IPS DF 6.9 (cell line): ENCODE data around the gene UGT3A2.

ENCODE experiments used
- DNase-seq: peaks from one replicate; pipeline ENCODE4 v3.0.0-alpha.2; 2013; ENCODE audit warnings: low read depth, low spot score
- H3K27ac ChIP-seq: one replicate; pipeline ENCODE4 v1.5.1; 2013; ENCODE audit warnings: low read length, control low read depth
- H3K27me3 ChIP-seq: 2 replicates; pipeline ENCODE4 v1.6.1; 2013; ENCODE audit warnings: mild to moderate bottlenecking, low read length; ENCODE audit not compliant: control insufficient read depth, insufficient read depth
- H3K36me3 ChIP-seq: 2 replicates; pipeline ENCODE4 v1.6.1; 2013; ENCODE audit warnings: low read length; ENCODE audit not compliant: control insufficient read depth, insufficient read depth
- H3K4me1 ChIP-seq: 2 replicates; pipeline ENCODE4 v1.6.1; 2013; ENCODE audit warnings: low read length; ENCODE audit not compliant: control insufficient read depth, insufficient read depth
- H3K4me3 ChIP-seq: 2 replicates; pipeline ENCODE4 v1.5.1; 2013; ENCODE audit warnings: mild to moderate bottlenecking, low read length
- H3K9me3 ChIP-seq: 2 replicates; pipeline ENCODE4 v1.6.1; 2013; ENCODE audit warnings: low read length, inconsistent platforms; ENCODE audit not compliant: control insufficient read depth, insufficient read depth
- WGBS: extraction: QIAGEN DNeasy Blood & Tissue Kit; methylation state at CpG from one replicate; pipeline ENCODE4 v1.1.7; 2013; ENCODE audit warnings: mixed read lengths, missing lambda C conversion rate; ENCODE audit not compliant: insufficient read length, insufficient coverage; 5-methylcytosine and 5-hydroxymethylcytosine counted together

UGT3A2 gene

GRCh38 chr5:36066540-36067210 is at the start of gene UGT3A2:
Gene UGT3A2, minus strand, starts transcription at chr5:36066882. Its CDS starts 93 bp downstream, at chr5:36066789.
- Histone ChIP-seq H3K4me3 (peak within 1 kb of the TSS; percentile 47; the same call in 1 of the 2 replicates), H3K27me3 (no peaks in the 10 kb centered on the region), H3K36me3 (no peaks in the 10 kb centered on the region; the same call in 1 of the 2 replicates), H3K9me3 (no peaks in the 10 kb centered on the region), H3K4me1 (no peaks in the 10 kb centered on the region), H3K27ac (no peak within 1 kb of the TSS)
- DNase-seq, result peak; percentile 71
- WGBS, result no CpG with 5 or more reads among the region's 22 CpGs

GRCh38 chr5:36111238-36111637 is 44.6 kb upstream of the UGT3A2 start:
- WGBS, result no CpG with 5 or more reads among the region's 1 CpG
- H3K27me3 ChIP-seq, result no peaks in the 10 kb centered on the region
- no peak overlapping the region for H3K4me3 ChIP-seq
- no peak overlapping the region for H3K27ac ChIP-seq
- H3K36me3 ChIP-seq, result no peaks in the 10 kb centered on the region
- DNase-seq, result no peak
- H3K9me3 ChIP-seq, result no peaks in the 10 kb centered on the region
- no peaks in the 10 kb centered on the region for H3K4me1 ChIP-seq

GRCh38 chr5:36108758-36109460 is 42.2 kb upstream of the UGT3A2 start:
- H3K27me3 ChIP-seq, result no peaks in the 10 kb centered on the region
- WGBS, result no CpG with 5 or more reads among the region's 3 CpGs
- no peak for DNase-seq

GRCh38 chr5:36105819-36106218 is 39.1 kb upstream of the UGT3A2 start:
- Histone ChIP-seq H3K9me3 (no peaks in the 10 kb centered on the region), H3K4me3 (no peak overlapping the region), H3K27me3 (no peaks in the 10 kb centered on the region), H3K36me3 (no peaks in the 10 kb centered on the region), H3K27ac (no peak overlapping the region), H3K4me1 (no peaks in the 10 kb centered on the region)
- no CpG with 5 or more reads among the region's 2 CpGs for WGBS
- DNase-seq, result no peak

More at GRCh38 chr5:36108758-36109460, 42.2 kb upstream of the UGT3A2 start:
- Histone ChIP-seq H3K4me3 (no peak overlapping the region), H3K36me3 (no peaks in the 10 kb centered on the region), H3K4me1 (no peaks in the 10 kb centered on the region), H3K27ac (no peak overlapping the region), H3K9me3 (no peaks in the 10 kb centered on the region)

- no CpG with 5 or more reads among the region's 3 CpGs for WGBS
Measured at GRCh38 chr5:36099748-36100147, 33.1 kb upstream of the UGT3A2 start.

GRCh38 chr5:36096486-36096885 is 29.8 kb upstream of the UGT3A2 start:
- DNase-seq, result no peak
- H3K27ac ChIP-seq, result no peak overlapping the region
- no peaks in the 10 kb centered on the region for H3K27me3 ChIP-seq
- H3K4me3 ChIP-seq, result no peak overlapping the region
- no peaks in the 10 kb centered on the region; the same call in 1 of the 2 replicates for H3K4me1 ChIP-seq
- H3K36me3 ChIP-seq, result no peaks in the 10 kb centered on the region
- H3K9me3 ChIP-seq, result no peaks in the 10 kb centered on the region

More at GRCh38 chr5:36099748-36100147, 33.1 kb upstream of the UGT3A2 start:
- H3K27me3 ChIP-seq, result no peaks in the 10 kb centered on the region
- no peaks in the 10 kb centered on the region; the same call in 1 of the 2 replicates for H3K4me1 ChIP-seq
- H3K9me3 ChIP-seq, result no peaks in the 10 kb centered on the region
- no peak overlapping the region for H3K27ac ChIP-seq
- no peak overlapping the region for H3K4me3 ChIP-seq
- no peak for DNase-seq
- H3K36me3 ChIP-seq, result no peaks in the 10 kb centered on the region

- Histone ChIP-seq H3K4me3 (no peak overlapping the region), H3K27me3 (no peaks in the 10 kb centered on the region), H3K36me3 (no peaks in the 10 kb centered on the region), H3K27ac (no peak overlapping the region), H3K9me3 (no peaks in the 10 kb centered on the region), H3K4me1 (no peaks in the 10 kb centered on the region; the same call in 1 of the 2 replicates)
- DNase-seq, result peak; percentile 64
- no CpG with 5 or more reads among the region's 2 CpGs for WGBS
Measured at GRCh38 chr5:36089989-36090388, 23.3 kb upstream of the UGT3A2 start.

- H3K9me3 ChIP-seq, result no peaks in the 10 kb centered on the region
- no peak overlapping the region for H3K4me3 ChIP-seq
- H3K4me1 ChIP-seq, result peaks cover 4% of the 10 kb centered on the region
- WGBS, result no CpG with 5 or more reads among the region's 10 CpGs
- no peaks in the 10 kb centered on the region for H3K36me3 ChIP-seq
- no peaks in the 10 kb centered on the region; the same call in 1 of the 2 replicates for H3K27me3 ChIP-seq
- no peak overlapping the region for H3K27ac ChIP-seq
- DNase-seq, result peak; percentile 77
Measured at GRCh38 chr5:36079200-36079781, 12.6 kb upstream of the UGT3A2 start.

- Histone ChIP-seq H3K36me3 (no peaks in the 10 kb centered on the region), H3K4me1 (peaks cover 7% of the 10 kb centered on the region), H3K4me3 (no peak overlapping the region), H3K27me3 (no peaks in the 10 kb centered on the region; the same call in 1 of the 2 replicates), H3K27ac (no peak overlapping the region), H3K9me3 (no peaks in the 10 kb centered on the region)
- no CpG with 5 or more reads among the region's 10 CpGs for WGBS
- no peak for DNase-seq
Measured at GRCh38 chr5:36078430-36078829, 11.7 kb upstream of the UGT3A2 start.

GRCh38 chr5:36073595-36074216 is 7.0 kb upstream of the UGT3A2 start:
- Histone ChIP-seq H3K4me1 (peaks cover 3% of the 10 kb centered on the region; the same call in 1 of the 2 replicates), H3K36me3 (no peaks in the 10 kb centered on the region), H3K27ac (no peak overlapping the region), H3K4me3 (no peak overlapping the region), H3K27me3 (no peaks in the 10 kb centered on the region), H3K9me3 (no peaks in the 10 kb centered on the region)
- DNase-seq, result peak; percentile 48
- no CpG with 5 or more reads among the region's 3 CpGs for WGBS
